Common myeloid progenitor, CD34-positive (primary cell): ENCODE results near the gene TBC1D9.

Experiments used
- CTCF ChIA-PET: fragments of 350-600 bp; sonication (Branson Sonifier 250); formaldehyde crosslinking; loops from one replicate; lab custom pipeline; 2021; ENCODE audit warnings: antibody characterized with exemption; lab: Charles Lee
- POLR2A ChIA-PET: fragments of 350-600 bp; sonication (Branson Sonifier 250); formaldehyde crosslinking; loops from one replicate; lab custom pipeline; 2021; ENCODE audit warnings: antibody characterized with exemption; lab: Charles Lee
- DNase-seq, 3 donors: peaks; one replicate each; pipeline versions ENCODE4 v3.0.0 to v3.0.0-alpha.2; 2013
- H3K27ac ChIP-seq, 2 experiments: 1 replicate in 1 of 2; 2 replicates in 1 of 2; pipeline ENCODE4 v1.7.0; 2013; ENCODE audit warnings: inconsistent platforms in 2 of 2, low read length in 2 of 2, mild to moderate bottlenecking in 2 of 2, low read depth in 1 of 2, moderate library complexity in 1 of 2; ENCODE audit not compliant: severe bottlenecking in 2 of 2, insufficient read depth in 1 of 2, poor library complexity in 1 of 2
- H3K27me3 ChIP-seq, 5 experiments: replicated peaks in 2 of 5; 1 replicate in 3 of 5; 2 replicates in 2 of 5; pipeline versions ENCODE4 v1.6.1 to v1.7.0; 2013; ENCODE audit warnings: low read length in 4 of 5, mild to moderate bottlenecking in 2 of 5, moderate library complexity in 2 of 5, inconsistent platforms in 1 of 5; ENCODE audit not compliant: insufficient read depth in 5 of 5, control insufficient read depth in 4 of 5
- H3K36me3 ChIP-seq, 4 experiments: 1 replicate in 2 of 4; 2 replicates in 2 of 4; pipeline versions ENCODE4 v1.6.1 to v1.7.0; 2013; ENCODE audit warnings: low read length in 3 of 4, control low read depth in 1 of 4, mild to moderate bottlenecking in 1 of 4; ENCODE audit not compliant: control insufficient read depth in 4 of 4, insufficient read depth in 4 of 4
- H3K4me1 ChIP-seq, 4 experiments: 1 replicate in 3 of 4; 2 replicates in 1 of 4; pipeline versions ENCODE4 v1.6.1 to v1.7.1; 2013; ENCODE audit warnings: low read length in 3 of 4, mild to moderate bottlenecking in 3 of 4, control low read depth in 1 of 4, inconsistent platforms in 1 of 4, moderate library complexity in 1 of 4; ENCODE audit not compliant: control insufficient read depth in 4 of 4, insufficient read depth in 4 of 4; ENCODE audit errors: control extremely low read depth in 1 of 4
- H3K4me3 ChIP-seq, 7 experiments: 1 replicate in 4 of 7; 2 replicates in 3 of 7; pipeline versions ENCODE4 v1.5.1 to v1.7.0; 2013; ENCODE audit warnings: mild to moderate bottlenecking in 7 of 7, low read length in 6 of 7, moderate library complexity in 6 of 7, inconsistent platforms in 2 of 7, low read depth in 2 of 7, control low read depth in 1 of 7; ENCODE audit not compliant: insufficient read depth in 4 of 7, control insufficient read depth in 1 of 7; ENCODE audit errors: extremely low read depth in 1 of 7
- H3K9me3 ChIP-seq, 5 experiments: 1 replicate in 4 of 5; 2 replicates in 1 of 5; pipeline versions ENCODE4 v1.6.1 to v1.7.1; 2013; ENCODE audit warnings: low read length in 4 of 5, mild to moderate bottlenecking in 2 of 5, inconsistent platforms in 1 of 5, low read depth in 1 of 5, moderate library complexity in 1 of 5; ENCODE audit not compliant: control insufficient read depth in 4 of 5, insufficient read depth in 2 of 5; ENCODE audit errors: control extremely low read depth in 1 of 5
- WGBS: methylation state at CpG from one replicate; pipeline ENCODE4 v1.1.5; 2013; ENCODE audit not compliant: insufficient coverage; 5-methylcytosine and 5-hydroxymethylcytosine counted together

The TBC1D9 gene

GRCh38 chr4:140659943-140660700, 96.1 kb downstream of the TBC1D9 start:
- CTCF ChIA-PET, result no interaction called here
- no peak overlapping the region for H3K4me3 ChIP-seq
- no peaks in the 10 kb centered on the region for H3K4me1 ChIP-seq
- H3K27me3 ChIP-seq, result no peaks in the 10 kb centered on the region
- DNase-seq, result no peak
- no peaks in the 10 kb centered on the region for H3K36me3 ChIP-seq
- 95% methylated on average over 3 of the region's 6 CpGs for WGBS
- POLR2A ChIA-PET, result no interaction called here
- H3K9me3 ChIP-seq, result no peaks in the 10 kb centered on the region
- no peak overlapping the region for H3K27ac ChIP-seq

- no peaks in the 10 kb centered on the region for H3K4me1 ChIP-seq
- WGBS, result no CpG with 5 or more reads among the region's 1 CpG
- no peaks in the 10 kb centered on the region for H3K27me3 ChIP-seq
- POLR2A ChIA-PET, result no interaction called here
- no peak overlapping the region for H3K4me3 ChIP-seq
- DNase-seq, result no peak
- H3K27ac ChIP-seq, result no peak overlapping the region
- H3K9me3 ChIP-seq, result peaks cover 0 to 1% (median 0%) of the 10 kb centered on the region in 5 experiments
- no peaks in the 10 kb centered on the region for H3K36me3 ChIP-seq
- CTCF ChIA-PET, result no interaction called here
Measured at GRCh38 chr4:140654495-140654814, 101.7 kb downstream of the TBC1D9 start.

- Histone ChIP-seq H3K4me3 (no peak overlapping the region), H3K27me3 (no peaks in the 10 kb centered on the region), H3K36me3 (no peaks in the 10 kb centered on the region), H3K27ac (no peak overlapping the region), H3K9me3 (peaks cover 0 to 1% (median 0%) of the 10 kb centered on the region in 5 experiments), H3K4me1 (no peaks in the 10 kb centered on the region)
- ChIA-PET POLR2A (no interaction called here), CTCF (no interaction called here)
- no peak for DNase-seq
- WGBS, result 95% methylated on average over 5 of the region's 8 CpGs
Measured at GRCh38 chr4:140653718-140654494, 102.3 kb downstream of the TBC1D9 start.

GRCh38 chr4:140652601-140653000, 103.6 kb downstream of the TBC1D9 start:
- peaks cover 0 to 1% (median 0%) of the 10 kb centered on the region in 5 experiments for H3K9me3 ChIP-seq
- 100% methylated on average over 1 of the region's 2 CpGs for WGBS
- H3K36me3 ChIP-seq, result no peaks in the 10 kb centered on the region
- H3K27me3 ChIP-seq, result no peaks in the 10 kb centered on the region
- no peak for DNase-seq
- ChIA-PET CTCF (interaction anchor here (0.7 kb wide), 1 partner anchor 10 kb away, joined by 3 read pairs; no protein-coding TSS in a partner anchor), POLR2A (no interaction called here)
- H3K4me3 ChIP-seq, result no peak overlapping the region
- H3K4me1 ChIP-seq, result no peaks in the 10 kb centered on the region
- no peak overlapping the region for H3K27ac ChIP-seq

- Histone ChIP-seq H3K36me3 (no peaks in the 10 kb centered on the region), H3K27me3 (no peaks in the 10 kb centered on the region), H3K27ac (no peak overlapping the region), H3K4me1 (no peaks in the 10 kb centered on the region), H3K4me3 (no peak overlapping the region), H3K9me3 (peaks cover 0 to 1% (median 0%) of the 10 kb centered on the region in 5 experiments)
- no peak for DNase-seq
- 94% methylated on average over 2 of the region's 2 CpGs for WGBS
- ChIA-PET CTCF (no interaction called here), POLR2A (no interaction called here)
Measured at GRCh38 chr4:140648716-140649308, 107.4 kb downstream of the TBC1D9 start.

GRCh38 chr4:140645614-140646412, 110.4 kb downstream of the TBC1D9 start:
- DNase-seq, result no peak
- Histone ChIP-seq H3K4me3 (no peak overlapping the region), H3K9me3 (no peaks in the 10 kb centered on the region), H3K36me3 (no peaks in the 10 kb centered on the region), H3K4me1 (no peaks in the 10 kb centered on the region), H3K27me3 (no peaks in the 10 kb centered on the region), H3K27ac (no peak overlapping the region)
- CTCF ChIA-PET, result no interaction called here
- POLR2A ChIA-PET, result no interaction called here
- WGBS, result 97% methylated on average over 7 of the region's 9 CpGs
